Chondrocyte (in vitro differentiated cells): ENCODE data around the gene NAV2. TPM values are rescaled to one million over a fixed set of nuclear protein-coding genes. Genes with fewer than 3 reads are reported as not detected.
A peak's percentile ranks its signal among the peaks of the same experiment; 100 is the strongest.

ENCODE experiments used
- DNase-seq: peaks from one replicate; pipeline ENCODE4 v3.0.0; 2021; ENCODE audit warnings: mixed read lengths, low spot score
- H3K27ac Mint-ChIP-seq: one replicate; pipeline ENCODE4 v1.8.0; 2021; ENCODE audit warnings: mild to moderate bottlenecking, moderate library complexity, mixed read lengths; ENCODE audit not compliant: unreplicated experiment
- H3K27me3 Mint-ChIP-seq: 2 replicates; pipeline ENCODE4 v1.8.0; 2021; ENCODE audit warnings: low read depth, mixed read lengths
- H3K36me3 Mint-ChIP-seq: 2 replicates; pipeline ENCODE4 v1.8.0; 2021; ENCODE audit warnings: low read depth, mixed read lengths
- H3K4me1 Mint-ChIP-seq: 2 replicates; pipeline ENCODE4 v1.8.0; 2021; ENCODE audit warnings: low read depth, mild to moderate bottlenecking, mixed read lengths
- H3K4me3 Mint-ChIP-seq: one replicate; pipeline ENCODE4 v1.8.0; 2021; ENCODE audit warnings: mild to moderate bottlenecking, moderate library complexity, mixed read lengths; ENCODE audit not compliant: unreplicated experiment
- H3K9me3 Mint-ChIP-seq: 2 replicates; pipeline ENCODE4 v1.8.0; 2021; ENCODE audit warnings: low read depth, mixed read lengths
- total RNA-seq: library from RNA; stranded (reverse); gene quantifications from 3 replicates; pipeline ENCODE4 v1.2.1, GENCODE V29; 2021
- TF ChIP-seq, protein P1 (sequence below): fragments of 200-600 bp; sonication (generic); IDR thresholded peaks from 2 replicates; pipeline ENCODE4 v1.5.0; 2021; ENCODE audit warnings: antibody characterized with exemption, mild to moderate bottlenecking, moderate library complexity

The NAV2 gene
- total RNA-seq, 1 donor from 2014 or later = 87.0 TPM

DNA sequence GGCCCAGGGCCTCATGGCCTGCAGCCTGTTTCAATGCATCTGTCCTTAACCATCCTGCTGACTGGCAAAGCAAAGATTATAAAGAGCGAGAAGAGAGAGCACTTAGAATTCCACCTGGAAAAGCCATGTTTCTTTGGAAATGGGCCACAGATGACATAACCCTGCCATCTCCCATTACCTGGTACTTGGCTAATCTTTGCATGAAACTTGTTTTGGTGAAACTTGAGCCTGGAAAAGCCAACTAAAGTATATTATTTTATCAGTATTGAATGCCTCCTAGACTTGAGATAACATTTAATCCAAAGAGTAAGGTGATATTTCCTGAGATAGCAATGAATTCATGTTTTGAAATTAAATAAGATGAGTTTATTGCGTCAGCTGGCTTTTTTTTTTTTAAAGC, 72.6 kb downstream of the NAV2 start:
- Mint-ChIP-seq H3K27me3 (no peaks in the 10 kb centered on the region), H3K4me1 (peaks cover 9% of the 10 kb centered on the region), H3K4me3 (no peak overlapping the region), H3K36me3 (peaks cover 2% of the 10 kb centered on the region), H3K27ac (no peak overlapping the region), H3K9me3 (peaks cover 6% of the 10 kb centered on the region)
- no peak for DNase-seq
- TF ChIP-seq, protein P1, sequence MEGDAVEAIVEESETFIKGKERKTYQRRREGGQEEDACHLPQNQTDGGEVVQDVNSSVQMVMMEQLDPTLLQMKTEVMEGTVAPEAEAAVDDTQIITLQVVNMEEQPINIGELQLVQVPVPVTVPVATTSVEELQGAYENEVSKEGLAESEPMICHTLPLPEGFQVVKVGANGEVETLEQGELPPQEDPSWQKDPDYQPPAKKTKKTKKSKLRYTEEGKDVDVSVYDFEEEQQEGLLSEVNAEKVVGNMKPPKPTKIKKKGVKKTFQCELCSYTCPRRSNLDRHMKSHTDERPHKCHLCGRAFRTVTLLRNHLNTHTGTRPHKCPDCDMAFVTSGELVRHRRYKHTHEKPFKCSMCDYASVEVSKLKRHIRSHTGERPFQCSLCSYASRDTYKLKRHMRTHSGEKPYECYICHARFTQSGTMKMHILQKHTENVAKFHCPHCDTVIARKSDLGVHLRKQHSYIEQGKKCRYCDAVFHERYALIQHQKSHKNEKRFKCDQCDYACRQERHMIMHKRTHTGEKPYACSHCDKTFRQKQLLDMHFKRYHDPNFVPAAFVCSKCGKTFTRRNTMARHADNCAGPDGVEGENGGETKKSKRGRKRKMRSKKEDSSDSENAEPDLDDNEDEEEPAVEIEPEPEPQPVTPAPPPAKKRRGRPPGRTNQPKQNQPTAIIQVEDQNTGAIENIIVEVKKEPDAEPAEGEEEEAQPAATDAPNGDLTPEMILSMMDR = no peak

DNA sequence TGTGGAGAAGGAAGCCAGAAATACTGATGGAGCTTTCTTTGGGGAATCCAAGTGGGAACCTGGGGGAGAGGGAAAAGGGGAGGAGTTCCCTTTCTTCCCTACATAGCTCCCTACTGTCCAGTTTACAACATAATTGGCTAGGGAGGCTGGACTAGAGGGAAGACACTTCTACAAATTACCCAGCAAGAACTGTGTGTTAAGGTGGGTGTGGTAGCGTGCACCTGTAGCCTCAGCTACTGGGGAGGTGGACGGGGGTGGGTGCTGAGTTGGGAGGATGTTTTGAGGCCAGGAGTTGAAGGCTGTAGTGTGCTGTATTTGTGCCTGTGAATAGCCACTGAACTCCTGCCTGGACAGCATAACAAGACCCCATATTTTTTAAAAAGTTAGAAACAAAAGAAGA, 74.0 kb downstream of the NAV2 start:
- Mint-ChIP-seq H3K27me3 (no peaks in the 10 kb centered on the region), H3K36me3 (peaks cover 2% of the 10 kb centered on the region), H3K4me3 (no peak overlapping the region), H3K4me1 (peaks cover 9% of the 10 kb centered on the region), H3K9me3 (peaks cover 5% of the 10 kb centered on the region), H3K27ac (no peak overlapping the region)
- TF ChIP-seq, protein P1 = no peak
- DNase-seq = no peak

DNA sequence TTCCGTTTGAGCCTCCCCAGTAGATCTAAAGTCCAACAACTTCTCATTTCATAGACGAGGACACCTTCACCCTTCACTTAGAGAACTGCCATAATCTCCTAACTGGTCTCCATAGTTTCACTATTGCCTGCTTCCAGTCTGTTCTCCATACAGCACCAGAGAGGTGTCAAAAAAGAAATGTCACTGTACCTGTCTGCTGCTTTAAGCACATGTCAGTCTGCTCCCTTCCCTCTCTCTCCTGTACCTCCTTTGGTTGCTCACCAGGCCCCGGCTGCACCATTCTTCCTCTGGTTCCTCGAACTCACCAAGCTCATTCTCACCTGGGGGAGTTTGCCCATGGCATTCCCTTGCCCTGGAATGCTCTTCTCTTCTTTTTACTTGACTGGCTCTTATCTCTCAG, 75.8 kb downstream of the NAV2 start:
- DNase-seq = no peak
- Mint-ChIP-seq H3K36me3 (peaks cover 2% of the 10 kb centered on the region), H3K4me1 (peaks cover 13% of the 10 kb centered on the region), H3K4me3 (no peak overlapping the region), H3K9me3 (no peaks in the 10 kb centered on the region), H3K27me3 (no peaks in the 10 kb centered on the region), H3K27ac (no peak overlapping the region)
- TF ChIP-seq, protein P1 = no peak

DNA sequence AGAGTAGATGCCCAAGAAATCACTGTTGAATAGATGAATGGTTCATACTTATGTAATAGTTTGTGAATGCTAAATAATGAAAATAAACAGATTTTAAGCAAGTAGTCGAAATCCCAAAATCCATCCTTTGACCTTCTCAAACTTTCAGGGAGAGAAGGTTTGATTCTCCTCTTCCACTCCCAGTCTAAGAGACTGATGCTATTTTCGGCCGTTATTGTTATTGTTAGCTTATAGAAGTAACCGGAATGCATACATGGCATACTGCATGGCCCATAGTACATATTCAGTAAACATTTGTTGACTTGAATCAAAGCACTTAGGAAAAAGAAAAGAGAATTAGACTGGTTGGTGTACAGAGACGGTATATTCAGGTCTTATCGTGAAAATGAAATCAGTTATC, 76.6 kb downstream of the NAV2 start:
- Mint-ChIP-seq H3K27me3 (no peaks in the 10 kb centered on the region), H3K4me1 (peaks cover 14% of the 10 kb centered on the region), H3K27ac (no peak overlapping the region), H3K9me3 (no peaks in the 10 kb centered on the region), H3K4me3 (no peak overlapping the region), H3K36me3 (peaks cover 4% of the 10 kb centered on the region)
- TF ChIP-seq, protein P1 = no peak
- no peak for DNase-seq

DNA sequence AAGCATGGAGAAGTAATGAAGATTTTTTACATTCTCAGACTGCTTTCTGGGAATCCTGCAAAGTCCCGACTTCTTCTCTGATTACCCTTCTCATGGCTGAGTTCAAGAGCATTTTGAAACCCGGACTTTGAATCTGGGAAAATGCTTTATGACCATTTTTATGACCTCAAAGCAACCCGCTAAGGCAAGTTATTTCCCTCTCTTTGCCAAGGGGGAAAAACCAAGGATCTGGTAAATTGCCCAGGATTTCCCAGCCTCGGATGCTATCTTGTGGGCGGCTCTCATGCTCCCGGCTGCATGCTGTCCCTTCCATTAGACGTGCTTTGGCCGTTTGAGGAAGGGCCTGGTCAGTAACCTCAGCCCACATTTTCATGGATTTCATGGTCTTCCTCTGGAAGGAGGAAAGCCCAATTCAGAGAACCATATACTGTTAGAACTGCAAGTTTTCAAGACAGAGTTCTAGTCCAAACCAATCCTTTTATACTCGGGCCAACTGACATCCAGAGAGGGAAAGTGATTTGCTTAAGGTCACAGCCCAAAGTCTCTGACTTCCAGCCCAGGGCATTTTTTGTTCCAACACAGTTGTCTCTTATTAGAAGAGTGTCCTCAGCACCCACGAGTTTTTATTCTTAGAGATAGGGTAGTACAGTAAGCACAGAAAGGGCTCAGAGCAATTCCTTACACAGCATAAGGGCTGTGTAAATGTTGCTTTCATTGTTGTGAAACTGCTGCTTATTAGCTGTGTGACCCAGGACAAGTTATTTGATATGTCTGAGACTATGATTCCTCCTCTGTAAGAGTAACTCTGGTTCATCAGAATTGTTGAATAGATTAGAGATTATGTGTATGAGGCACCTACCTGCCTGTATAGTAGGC, 77.4 kb downstream of the NAV2 start:
- no peaks in the 10 kb centered on the region for H3K27me3 Mint-ChIP-seq
- H3K36me3 Mint-ChIP-seq = peaks cover 5% of the 10 kb centered on the region
- DNase-seq = no peak

More for the DNA sequence above, 77.4 kb downstream of the NAV2 start:
- no peak overlapping the region for H3K4me3 Mint-ChIP-seq
- no peaks in the 10 kb centered on the region for H3K9me3 Mint-ChIP-seq
- peaks cover 21% of the 10 kb centered on the region for H3K4me1 Mint-ChIP-seq
- TF ChIP-seq, protein P1 = no peak
- H3K27ac Mint-ChIP-seq = peak overlapping the region; percentile 76
